ENCODE results near the gene LCE5A.

GRCh38 chr1:152481869-152482664, 28.5 kb upstream of the LCE5A start:
- TF ChIP-seq SREBF1 (IDR thresholded peaks at IDR 0.05; ENCODE audit: low read length) (no peak), BRCA1 (IDR thresholded peaks at IDR 0.05; ENCODE audit: low read depth, low read length) (no peak), NFYB (IDR thresholded peaks at IDR 0.05; ENCODE audit: insufficient read depth, low read depth, low read length) (no peak)

Measured in GM12878 (cell line).